H9 (cell line): Measurements from ENCODE around the gene NUP98. TPM values are rescaled to one million over a fixed set of nuclear protein-coding genes. Genes with fewer than 3 reads are reported as not detected.

ENCODE experiments used
- DNase-seq: peaks from one replicate; pipeline ENCODE4 v3.0.0-alpha.2; 2017
- H2AFZ ChIP-seq: one replicate; pipeline ENCODE4 v1.6.1; 2013; ENCODE audit warnings: mild to moderate bottlenecking, low read length, control low read depth, moderate library complexity
- H2AK5ac ChIP-seq: 2 replicates; pipeline ENCODE4 v1.6.1; 2013; ENCODE audit warnings: low read length, control low read depth, mixed read lengths; ENCODE audit not compliant: insufficient read length
- H2BK120ac ChIP-seq: one replicate; pipeline ENCODE4 v1.6.1; 2013; ENCODE audit warnings: low read depth, mild to moderate bottlenecking, low read length, control low read depth, inconsistent platforms; ENCODE audit not compliant: poor library complexity, severe bottlenecking
- H2BK12ac ChIP-seq: 2 replicates; pipeline ENCODE4 v1.6.1; 2013; ENCODE audit warnings: low read length, control low read depth, mixed read lengths, low read depth; ENCODE audit not compliant: insufficient read length
- H2BK15ac ChIP-seq: 2 replicates; pipeline ENCODE4 v1.6.1; 2013; ENCODE audit warnings: low read depth, low read length, control low read depth
- H2BK20ac ChIP-seq: one replicate; pipeline ENCODE4 v1.6.1; 2013; ENCODE audit warnings: low read depth, mild to moderate bottlenecking, low read length, control low read depth, inconsistent platforms; ENCODE audit not compliant: poor library complexity, severe bottlenecking
- H2BK5ac ChIP-seq: 2 replicates; pipeline ENCODE4 v1.6.1; 2013; ENCODE audit warnings: low read length, control low read depth, mixed read lengths; ENCODE audit not compliant: insufficient read length
- H3K14ac ChIP-seq: 2 replicates; pipeline ENCODE4 v1.6.1; 2013; ENCODE audit warnings: low read length, control low read depth; ENCODE audit not compliant: insufficient read depth
- H3K18ac ChIP-seq: 2 replicates; pipeline ENCODE4 v1.6.1; 2013; ENCODE audit warnings: low read depth, mild to moderate bottlenecking, mixed read lengths, low read length, control low read depth; ENCODE audit not compliant: insufficient read length
- H3K23ac ChIP-seq: 2 replicates; pipeline ENCODE4 v1.6.1; 2013; ENCODE audit warnings: low read length, control low read depth, mixed read lengths, low read depth; ENCODE audit not compliant: insufficient read length
- H3K23me2 ChIP-seq: 2 replicates; pipeline ENCODE4 v1.6.1; 2013; ENCODE audit warnings: low read depth, mild to moderate bottlenecking, mixed read lengths, low read length, control low read depth; ENCODE audit not compliant: insufficient read length, poor library complexity, severe bottlenecking
- H3K27ac ChIP-seq: 2 replicates; pipeline ENCODE4 v1.5.1; 2013; ENCODE audit warnings: low read length, control low read depth, mixed read lengths, low read depth; ENCODE audit not compliant: insufficient read length
- H3K27me3 ChIP-seq: 2 replicates; pipeline ENCODE4 v1.6.1; 2013; ENCODE audit warnings: low read length, control low read depth, inconsistent platforms; ENCODE audit not compliant: insufficient read depth
- H3K4ac ChIP-seq: 2 replicates; pipeline ENCODE4 v1.6.1; 2013; ENCODE audit warnings: low read depth, mild to moderate bottlenecking, control low read depth, inconsistent platforms, low read length, moderate library complexity
- H3K4me1 ChIP-seq: 2 replicates; pipeline ENCODE4 v1.6.1; 2013; ENCODE audit warnings: low read length, control low read depth, inconsistent platforms; ENCODE audit not compliant: insufficient read depth
- H3K4me2 ChIP-seq: 2 replicates; pipeline ENCODE4 v1.6.1; 2013; ENCODE audit warnings: low read length, control low read depth, mixed read lengths; ENCODE audit not compliant: insufficient read length, insufficient read depth
- H3K56ac ChIP-seq: 2 replicates; pipeline ENCODE4 v1.6.1; 2013; ENCODE audit warnings: low read depth, mild to moderate bottlenecking, mixed read lengths, low read length, control low read depth; ENCODE audit not compliant: insufficient read length
- H3K79me1 ChIP-seq: 2 replicates; pipeline ENCODE4 v1.6.1; 2013; ENCODE audit warnings: low read depth, mild to moderate bottlenecking, moderate library complexity, low read length, control low read depth, inconsistent platforms; ENCODE audit not compliant: insufficient read depth, poor library complexity, severe bottlenecking
- H3K79me2 ChIP-seq: 2 replicates; pipeline ENCODE4 v1.6.1; 2013; ENCODE audit warnings: low read length, control low read depth, inconsistent platforms; ENCODE audit not compliant: insufficient read depth
- H3K9ac ChIP-seq: 2 replicates; pipeline ENCODE4 v1.6.1; 2013; ENCODE audit warnings: low read length, control low read depth, mixed read lengths; ENCODE audit not compliant: insufficient read length; ENCODE audit errors: extremely low read depth
- H3K9me3 ChIP-seq: one replicate; pipeline ENCODE4 v1.6.1; 2013; ENCODE audit warnings: low read depth, low read length, inconsistent platforms; ENCODE audit not compliant: control insufficient read depth
- H3T11ph ChIP-seq: one replicate; pipeline ENCODE4 v1.6.1; 2013; ENCODE audit warnings: mild to moderate bottlenecking, low read length, control low read depth, inconsistent platforms
- H4K20me1 ChIP-seq: one replicate; pipeline ENCODE4 v1.6.1; 2013; ENCODE audit not compliant: control insufficient read depth, insufficient read length, insufficient read depth
- H4K5ac ChIP-seq: 2 replicates; pipeline ENCODE4 v1.6.1; 2013; ENCODE audit warnings: low read depth, mild to moderate bottlenecking, mixed read lengths, low read length, control low read depth; ENCODE audit not compliant: insufficient read length
- H4K8ac ChIP-seq: replicated peaks from 2 replicates; pipeline ENCODE4 v1.6.1; 2013; ENCODE audit warnings: low read length, control low read depth, mixed read lengths, low read depth; ENCODE audit not compliant: insufficient read length
- H4K91ac ChIP-seq: 2 replicates; pipeline ENCODE4 v1.6.1; 2013; ENCODE audit warnings: low read depth, mild to moderate bottlenecking, moderate library complexity, mixed read lengths, low read length, control low read depth; ENCODE audit not compliant: insufficient read length
- H3K27ac Mint-ChIP-seq, 3 experiments: 2 replicates in 2 of 3; 3 replicates in 1 of 3; pipeline ENCODE4 v1.8.0; 2020 to 2021; ENCODE audit warnings: mixed read lengths in 3 of 3, mild to moderate bottlenecking in 1 of 3, moderate library complexity in 1 of 3
- H3K27me3 Mint-ChIP-seq: 2 replicates; pipeline ENCODE4 v1.8.0; 2021; ENCODE audit warnings: low read depth, mild to moderate bottlenecking, moderate library complexity, mixed read lengths
- H3K36me3 Mint-ChIP-seq, 3 experiments: 2 replicates in 2 of 3; 3 replicates in 1 of 3; pipeline ENCODE4 v1.8.0; 2020 to 2021; ENCODE audit warnings: low read depth in 3 of 3, mixed read lengths in 3 of 3; ENCODE audit not compliant: insufficient read depth in 1 of 3
- H3K4me1 Mint-ChIP-seq, 2 experiments: 2 replicates each; pipeline ENCODE4 v1.8.0; 2020; ENCODE audit warnings: mixed read lengths in 2 of 2
- H3K4me3 Mint-ChIP-seq, 2 experiments: 2 replicates in 1 of 2; 3 replicates in 1 of 2; pipeline ENCODE4 v1.8.0; 2020 to 2021; ENCODE audit warnings: mild to moderate bottlenecking in 2 of 2, mixed read lengths in 2 of 2, moderate library complexity in 1 of 2
- H3K9me3 Mint-ChIP-seq, 2 experiments: 2 replicates in 1 of 2; 3 replicates in 1 of 2; pipeline ENCODE4 v1.8.0; 2020; ENCODE audit warnings: mild to moderate bottlenecking in 2 of 2, mixed read lengths in 2 of 2, moderate library complexity in 1 of 2
- CTCF ChIP-seq: fragments of 200-600 bp; sonication (generic); conservative IDR thresholded peaks from 3 replicates; pipeline ENCODE4 v1.8.0; 2021; ENCODE audit warnings: antibody characterized with exemption, mild to moderate bottlenecking
- WGBS: extraction: QIAGEN DNeasy Blood & Tissue Kit; methylation state at CpG from one replicate; pipeline ENCODE4 v1.1.7; 2013; ENCODE audit warnings: missing lambda C conversion rate, low lambda C conversion rate, mixed read lengths; ENCODE audit not compliant: insufficient read length; ENCODE audit errors: extremely low coverage; 5-methylcytosine and 5-hydroxymethylcytosine counted together
- total RNA-seq: library from RNA; stranded (reverse); gene quantifications from 2 replicates; pipeline ENCODE4 v1.2.1, GENCODE V29; 2021

NUP98 gene
- total RNA-seq, 1 experiment from 2014 or later = 105 TPM

GRCh38 chr11:3639841-3640240 is 157.5 kb downstream of the NUP98 start:
- no CpG with 5 or more reads among the region's 14 CpGs for WGBS
- H4K5ac ChIP-seq = no peak overlapping the region
- H3K27me3 Mint-ChIP-seq = peaks cover 17% of the 10 kb centered on the region
- H3K18ac ChIP-seq = no peak overlapping the region
- no peaks in the 10 kb centered on the region for H3K79me1 ChIP-seq
- peaks cover 13% of the 10 kb centered on the region for H3K23me2 ChIP-seq
- no peaks in the 10 kb centered on the region for H3K27me3 ChIP-seq
- H2BK15ac ChIP-seq = no peak overlapping the region
- H2AFZ ChIP-seq = no peak overlapping the region
- H2BK5ac ChIP-seq = no peak overlapping the region
- H3K9me3 ChIP-seq = no peaks in the 10 kb centered on the region
- no peak overlapping the region for H3K4me2 ChIP-seq
- DNase-seq = no peak
- no peak overlapping the region for H2AK5ac ChIP-seq
- no peak overlapping the region for H3K27ac ChIP-seq
- no peak overlapping the region for H2BK20ac ChIP-seq
- H3K79me2 ChIP-seq = no peaks in the 10 kb centered on the region
- H3T11ph ChIP-seq = no peak overlapping the region
- no peak overlapping the region for H3K56ac ChIP-seq
- no peak overlapping the region for H3K27ac Mint-ChIP-seq
- peaks cover 7 to 13% of the 10 kb centered on the region in 2 experiments for H3K9me3 Mint-ChIP-seq
- H3K4me1 Mint-ChIP-seq = peaks cover 9 to 18% of the 10 kb centered on the region in 2 experiments
- no peak overlapping the region for H3K23ac ChIP-seq
- no peak overlapping the region for H3K14ac ChIP-seq
- H4K20me1 ChIP-seq = no peaks in the 10 kb centered on the region
- H4K91ac ChIP-seq = no peak overlapping the region
- peaks cover 5 to 13% (median 7%) of the 10 kb centered on the region in 3 experiments; a peak in 5 of 7 replicates for H3K36me3 Mint-ChIP-seq
- no peak overlapping the region for H3K4ac ChIP-seq
- no peak overlapping the region for H2BK120ac ChIP-seq
- H3K9ac ChIP-seq = no peak overlapping the region
- no peak overlapping the region for H4K8ac ChIP-seq
- no peak for TF ChIP-seq CTCF
- no peak overlapping the region for H3K4me3 Mint-ChIP-seq
- no peak overlapping the region for H2BK12ac ChIP-seq
- H3K4me1 ChIP-seq = no peaks in the 10 kb centered on the region
